GM23248 (cell line): ENCODE data around the gene CDK13.

Source experiments
- EZH2 ChIP-seq: fragments of 200-600 bp; sonication (generic); IDR thresholded peaks from 2 replicates; pipeline ENCODE4 v1.6.1; 2018; ENCODE audit warnings: antibody characterized with exemption, mild to moderate bottlenecking; ENCODE audit not compliant: insufficient read depth, poor library complexity, severe bottlenecking
- EZH2phosphoT487 ChIP-seq: fragments of 200-600 bp; sonication (generic); IDR thresholded peaks from 2 replicates; pipeline ENCODE4 v1.6.1; 2018; ENCODE audit warnings: antibody characterized with exemption, moderate library complexity, mild to moderate bottlenecking, low read depth; ENCODE audit not compliant: insufficient read depth

DNA sequence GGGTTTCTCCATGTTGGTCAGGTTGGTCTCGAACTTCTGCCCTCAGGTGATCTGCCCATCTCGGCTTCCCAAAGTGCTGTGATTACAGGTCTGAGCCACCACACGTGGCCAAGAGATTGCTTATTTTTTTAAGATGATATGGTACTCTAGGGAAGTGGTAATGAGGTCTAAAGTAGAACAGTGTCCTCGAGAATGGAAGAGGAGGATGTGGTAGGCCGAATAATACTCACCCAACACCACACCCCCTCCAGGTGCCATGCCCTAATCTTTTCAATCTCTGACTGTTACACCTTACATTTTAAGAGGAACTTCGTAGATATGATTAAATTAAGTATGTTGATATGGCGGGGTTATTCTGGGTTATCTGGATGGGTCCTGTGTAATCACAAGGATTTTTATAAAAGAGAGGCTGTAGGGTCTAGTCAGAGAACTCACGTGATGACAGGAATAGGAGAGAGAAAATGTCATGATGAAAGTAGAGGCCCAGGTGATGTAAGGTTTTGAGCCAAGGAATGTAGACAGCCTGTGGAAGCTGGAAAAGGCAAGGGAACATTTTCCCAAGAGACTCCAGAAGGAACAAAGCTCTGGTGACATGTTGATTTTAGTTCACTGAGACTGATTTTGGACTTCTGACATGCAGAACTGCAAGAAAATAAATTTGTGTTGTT lies 29.5 kb downstream of the CDK13 start:
- TF ChIP-seq EZH2phosphoT487 (no peak), EZH2 (no peak)
